ACHN (cell line): ENCODE data around the gene ARHGAP23.

ENCODE experiments used
- DNase-seq: peaks from one replicate; pipeline ENCODE4 v3.0.0-alpha.2; 2015
- in situ Hi-C: cut with HindIII; loops from 2 replicates; pipeline ENCODE4 v1.10.0; 2017; ENCODE audit warnings: low sequenced_read_pairs, low pct_ligation_motif_present, low pct_unique_long_range_greater_than_20kb

The ARHGAP23 gene

DNA sequence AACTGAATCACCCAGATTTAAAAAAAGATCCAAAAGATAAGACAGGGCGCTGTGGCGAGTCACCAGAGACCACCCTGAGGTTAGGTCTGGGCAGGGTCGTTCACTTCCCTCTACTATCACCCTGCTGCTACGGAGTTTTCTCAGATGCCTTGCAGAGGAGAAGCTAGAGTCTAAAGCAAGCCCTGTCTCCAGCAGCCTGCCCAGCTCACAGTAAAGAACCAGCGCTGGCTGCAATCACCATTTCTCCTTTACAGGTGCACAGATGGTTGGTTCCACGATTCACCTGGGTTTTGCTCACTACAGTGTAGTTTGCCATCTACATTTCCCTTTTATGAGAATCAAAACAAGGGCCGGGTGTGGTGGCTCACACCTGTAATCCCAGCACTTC lies 106.2 kb downstream of the ARHGAP23 start:
- in situ Hi-C loops, result no loop called here
- no peak for DNase-seq

GRCh38 chr17:38535886-38536285 lies 107.6 kb downstream of the ARHGAP23 start:
- DNase-seq, result no peak

DNA sequence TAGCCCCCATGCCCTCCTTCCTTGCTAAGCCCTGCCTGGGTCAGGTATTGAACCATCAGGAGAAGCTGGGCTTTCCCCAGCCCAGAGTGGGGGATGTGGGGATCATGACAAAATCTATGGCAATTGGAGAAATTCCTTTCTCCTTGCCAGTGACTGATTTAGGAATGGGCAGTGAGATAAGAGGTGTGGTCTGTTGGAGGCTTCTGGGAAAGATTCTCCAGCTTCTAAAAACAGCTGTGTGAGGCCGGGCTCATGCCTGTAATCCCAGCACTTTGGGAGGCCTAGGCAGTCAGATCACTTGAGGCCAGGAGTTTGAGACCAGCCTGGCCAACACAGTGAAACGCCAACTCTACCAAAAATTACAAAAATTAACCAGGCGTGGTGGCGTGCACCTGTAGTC lies 108.4 kb downstream of the ARHGAP23 start:
- in situ Hi-C loops, result no loop called here
- no peak for DNase-seq

More at GRCh38 chr17:38535886-38536285, 107.6 kb downstream of the ARHGAP23 start:
- in situ Hi-C loops, result no loop called here

DNA sequence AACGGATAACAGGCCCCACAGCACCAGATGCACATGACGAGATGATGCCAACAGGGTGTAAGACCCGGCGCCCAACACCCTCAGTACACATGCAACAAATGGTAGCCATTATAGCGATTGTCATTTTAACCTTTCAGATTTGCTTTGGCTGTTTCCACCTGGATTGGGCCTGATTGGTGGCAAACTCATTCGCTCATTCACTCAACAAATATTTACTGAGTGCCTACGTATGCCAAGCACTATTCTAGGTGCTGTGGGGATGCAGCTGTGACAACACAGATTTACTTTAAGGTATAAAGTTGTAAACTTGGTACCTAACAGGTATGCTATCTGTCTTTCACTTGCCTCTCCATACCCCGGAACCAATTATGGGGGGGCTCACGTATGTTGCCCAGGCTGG lies 110.6 kb downstream of the ARHGAP23 start:
- in situ Hi-C loops, result no loop called here
- DNase-seq, result no peak

- in situ Hi-C loops, result no loop called here
- no peak for DNase-seq
Measured at GRCh38 chr17:38539386-38539785, 111.1 kb downstream of the ARHGAP23 start.

DNA sequence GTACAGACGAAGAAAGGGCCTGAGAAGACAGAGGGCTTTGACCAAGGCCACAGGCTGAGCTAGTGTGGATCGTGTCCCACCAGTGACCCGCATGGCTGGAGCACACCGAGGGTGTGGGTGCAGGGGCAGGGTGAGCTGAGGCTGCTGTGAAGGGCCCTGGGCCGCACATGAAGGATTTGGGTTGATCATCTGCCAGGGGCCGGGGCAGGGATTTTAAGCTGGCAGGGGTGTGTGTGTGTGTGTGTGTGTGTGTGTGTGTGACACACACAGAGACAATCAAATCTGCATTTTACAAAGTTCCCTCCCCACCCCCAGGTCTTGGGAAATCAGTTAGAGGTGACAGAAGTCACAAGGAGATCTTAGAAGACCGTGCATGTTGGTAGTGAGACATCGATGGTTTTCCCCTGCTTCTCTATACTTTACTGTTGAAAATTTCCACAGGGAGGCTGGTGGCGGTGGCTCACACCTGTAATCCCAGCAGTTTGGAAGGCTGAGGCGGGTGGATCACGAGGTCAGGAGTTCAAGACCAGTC lies 112.3 kb downstream of the ARHGAP23 start:
- no peak for DNase-seq
- in situ Hi-C loops, result no loop called here

DNA sequence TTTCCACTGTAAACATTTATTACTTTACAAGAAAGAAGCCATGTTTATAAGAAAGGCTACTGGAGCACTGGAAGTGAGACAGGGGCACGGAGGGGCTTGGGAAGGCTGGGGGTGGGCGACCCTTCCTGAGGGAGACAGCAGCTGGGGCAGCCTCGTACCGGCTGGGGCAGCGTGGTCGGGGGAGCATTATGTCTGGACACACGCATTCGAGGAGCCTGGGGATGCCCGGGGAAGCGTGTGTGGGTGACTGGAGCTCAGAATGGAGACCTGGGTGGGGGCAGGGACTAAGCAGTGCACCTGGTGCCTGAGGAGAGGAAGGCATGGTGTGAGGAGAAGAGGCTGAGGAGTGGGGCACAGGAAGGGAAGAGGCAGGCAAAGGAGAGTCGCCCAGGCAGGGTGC lies 113.0 kb downstream of the ARHGAP23 start:
- in situ Hi-C loops, result no loop called here
- no peak for DNase-seq

GRCh38 chr17:38542286-38542685 lies 114.0 kb downstream of the ARHGAP23 start:
- no peak for DNase-seq
- in situ Hi-C loops, result no loop called here

DNA sequence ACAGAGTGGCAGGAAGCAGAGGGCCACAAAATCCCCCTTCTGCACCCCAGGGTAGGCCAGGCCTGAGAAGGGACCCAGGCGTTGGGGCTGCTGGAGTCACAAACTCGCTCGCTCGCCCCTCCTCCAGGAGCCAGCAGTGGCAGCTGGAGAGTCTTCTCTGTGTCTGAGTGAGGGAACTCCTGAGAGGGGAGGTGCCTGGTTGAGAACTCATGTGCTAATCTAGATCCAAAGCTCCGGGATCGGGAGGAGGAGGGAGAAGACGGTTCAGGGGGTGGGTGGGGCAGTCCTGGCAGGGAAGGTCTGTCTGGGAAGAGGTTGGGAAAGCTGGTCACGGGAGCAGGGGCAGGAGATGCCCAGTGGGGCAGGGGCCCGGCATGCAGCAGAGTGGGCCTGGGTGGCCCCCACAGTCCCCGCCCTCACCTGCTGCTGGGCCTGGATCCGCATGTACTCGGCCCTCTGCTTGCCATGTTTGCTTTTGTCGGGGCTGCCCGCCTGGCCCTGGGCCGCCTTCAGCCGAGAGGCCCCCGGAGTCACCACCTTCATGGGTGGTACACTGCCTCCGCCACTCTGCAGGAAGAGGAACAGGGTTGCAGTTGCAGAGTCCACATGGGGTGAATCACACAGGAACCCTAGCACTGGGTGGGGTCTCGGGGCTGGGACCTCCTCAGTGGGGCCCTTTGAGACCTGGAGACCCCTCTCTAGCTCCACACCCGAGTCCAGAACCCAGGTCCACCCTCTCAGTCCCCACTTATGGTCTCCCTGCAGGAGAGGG lies 115.3 kb downstream of the ARHGAP23 start:
- DNase-seq, result no peak
- in situ Hi-C loops, result no loop called here

DNA sequence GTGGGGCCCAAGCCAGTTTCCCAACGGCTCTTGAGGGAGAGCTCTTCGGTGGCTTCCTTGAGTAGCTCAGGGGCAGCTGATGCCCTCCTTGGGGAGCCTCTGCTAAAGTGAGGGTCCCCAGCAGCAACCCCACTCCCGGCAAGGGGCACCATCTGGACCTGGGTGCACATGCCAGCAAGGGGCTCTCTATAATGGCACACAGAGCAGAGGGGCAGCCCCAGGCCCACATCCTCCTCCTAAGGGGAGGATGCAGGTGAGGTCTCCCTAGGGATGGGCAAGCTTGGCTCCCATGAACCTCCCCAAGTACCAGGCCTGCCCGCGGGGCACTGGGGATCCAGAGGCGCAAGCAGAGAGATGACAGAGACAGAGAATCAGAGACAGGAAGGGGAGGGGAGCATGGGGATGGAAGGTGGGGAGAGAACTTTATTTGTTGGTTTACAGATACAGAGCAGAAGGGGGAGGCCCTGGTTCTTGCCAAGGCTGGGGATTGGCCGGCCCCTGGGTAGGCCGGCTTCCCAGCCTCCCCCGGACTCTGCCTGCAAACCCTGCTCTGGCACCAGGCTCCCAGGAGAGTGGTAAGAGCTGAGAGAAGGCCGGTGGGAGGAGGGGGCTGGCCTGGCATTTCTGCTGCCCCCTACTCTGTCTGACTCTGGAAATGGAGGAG lies 116.0 kb downstream of the ARHGAP23 start:
- DNase-seq, result no peak
- in situ Hi-C loops, result no loop called here

DNA sequence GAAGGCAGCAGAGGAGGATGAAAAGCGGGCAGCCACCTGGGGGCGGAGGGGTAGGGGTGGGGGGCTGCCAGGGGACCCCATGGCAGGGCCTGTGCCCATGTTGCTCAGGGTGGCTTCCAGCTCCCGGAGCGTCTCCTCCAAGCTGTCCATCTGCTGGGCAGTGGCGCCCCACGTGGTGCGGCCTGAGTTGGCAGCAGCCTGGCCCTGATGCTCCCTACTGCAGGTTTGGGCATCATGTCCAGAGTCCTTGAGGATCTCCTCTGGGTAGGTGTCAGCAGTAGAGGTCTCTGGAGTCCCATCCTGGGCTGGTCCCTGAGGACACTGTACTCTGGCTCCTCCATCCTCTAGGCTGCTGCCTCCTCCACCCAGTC lies 116.6 kb downstream of the ARHGAP23 start:
- DNase-seq, result no peak
- in situ Hi-C loops, result no loop called here

- no peak for DNase-seq
- in situ Hi-C loops, result no loop called here
Measured at GRCh38 chr17:38545531-38546225, 117.4 kb downstream of the ARHGAP23 start.

- in situ Hi-C loops, result no loop called here
- no peak for DNase-seq
Measured at GRCh38 chr17:38546396-38546795, 118.1 kb downstream of the ARHGAP23 start.

GRCh38 chr17:38547444-38547843 lies 119.2 kb downstream of the ARHGAP23 start:
- in situ Hi-C loops, result no loop called here
- DNase-seq, result no peak

GRCh38 chr17:38549285-38549684 lies 121.0 kb downstream of the ARHGAP23 start:
- no peak for DNase-seq
- in situ Hi-C loops, result no loop called here

GRCh38 chr17:38550661-38551060 lies 122.4 kb downstream of the ARHGAP23 start:
- DNase-seq, result no peak
- in situ Hi-C loops, result no loop called here

DNA sequence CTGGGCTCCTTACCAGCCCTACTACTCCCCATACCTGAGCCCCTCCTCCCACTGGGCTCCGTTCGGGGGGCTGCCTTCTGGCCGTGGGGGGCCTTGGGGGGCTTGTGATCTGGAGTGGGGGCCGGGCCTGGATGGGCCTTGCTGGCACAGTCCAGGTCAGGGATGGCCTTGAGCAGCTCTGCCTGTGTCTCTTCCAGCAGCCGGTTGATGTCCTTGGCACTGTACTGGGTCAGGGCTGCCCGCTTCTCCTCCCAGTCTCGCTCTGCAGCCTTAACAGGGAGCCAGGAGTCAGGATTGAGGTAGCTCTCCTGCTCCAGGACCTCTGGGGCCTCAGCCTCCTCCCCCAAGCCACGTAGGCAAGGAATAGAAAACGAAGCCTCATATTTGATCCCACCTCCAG lies 122.9 kb downstream of the ARHGAP23 start:
- in situ Hi-C loops, result no loop called here
- DNase-seq, result no peak

DNA sequence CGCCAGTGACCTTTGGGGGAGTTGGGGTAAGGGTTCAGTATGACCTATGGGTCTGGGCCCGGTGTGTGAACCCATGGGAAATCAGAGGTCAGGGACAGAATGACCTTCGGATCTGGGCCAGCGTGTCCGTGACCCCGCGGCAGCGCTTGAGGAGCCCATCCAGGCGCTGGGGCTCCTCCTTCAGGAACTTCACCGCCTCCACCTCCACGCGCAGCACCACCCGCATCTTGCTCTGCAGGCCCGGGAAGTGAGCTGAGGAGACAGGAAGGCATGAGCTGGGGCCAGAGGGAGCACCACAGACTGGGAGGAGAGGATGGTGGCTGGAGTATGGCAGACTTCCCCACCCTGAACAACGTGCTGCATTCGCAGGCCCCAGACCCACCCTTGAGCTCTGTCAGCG lies 124.1 kb downstream of the ARHGAP23 start:
- no peak for DNase-seq
- in situ Hi-C loops, result no loop called here
